Chondrocyte (in vitro differentiated cells): ENCODE measurements around the gene FAM20C. TPM values are rescaled to one million over a fixed set of nuclear protein-coding genes. Genes with fewer than 3 reads are reported as not detected.

ENCODE experiments used
- DNase-seq: peaks from one replicate; pipeline ENCODE4 v3.0.0; 2021; ENCODE audit warnings: mixed read lengths, low spot score
- H3K27ac Mint-ChIP-seq: one replicate; pipeline ENCODE4 v1.8.0; 2021; ENCODE audit warnings: mild to moderate bottlenecking, moderate library complexity, mixed read lengths; ENCODE audit not compliant: unreplicated experiment
- H3K27me3 Mint-ChIP-seq: 2 replicates; pipeline ENCODE4 v1.8.0; 2021; ENCODE audit warnings: low read depth, mixed read lengths
- H3K36me3 Mint-ChIP-seq: 2 replicates; pipeline ENCODE4 v1.8.0; 2021; ENCODE audit warnings: low read depth, mixed read lengths
- H3K4me1 Mint-ChIP-seq: 2 replicates; pipeline ENCODE4 v1.8.0; 2021; ENCODE audit warnings: low read depth, mild to moderate bottlenecking, mixed read lengths
- H3K4me3 Mint-ChIP-seq: one replicate; pipeline ENCODE4 v1.8.0; 2021; ENCODE audit warnings: mild to moderate bottlenecking, moderate library complexity, mixed read lengths; ENCODE audit not compliant: unreplicated experiment
- H3K9me3 Mint-ChIP-seq: 2 replicates; pipeline ENCODE4 v1.8.0; 2021; ENCODE audit warnings: low read depth, mixed read lengths
- total RNA-seq: library from RNA; stranded (reverse); gene quantifications from 3 replicates; pipeline ENCODE4 v1.2.1, GENCODE V29; 2021
- TF ChIP-seq, protein P1 (sequence below): fragments of 200-600 bp; sonication (generic); IDR thresholded peaks from 2 replicates; pipeline ENCODE4 v1.5.0; 2021; ENCODE audit warnings: antibody characterized with exemption, mild to moderate bottlenecking, moderate library complexity

Gene FAM20C
- total RNA-seq, 1 donor from 2014 or later: 34.4 TPM

DNA sequence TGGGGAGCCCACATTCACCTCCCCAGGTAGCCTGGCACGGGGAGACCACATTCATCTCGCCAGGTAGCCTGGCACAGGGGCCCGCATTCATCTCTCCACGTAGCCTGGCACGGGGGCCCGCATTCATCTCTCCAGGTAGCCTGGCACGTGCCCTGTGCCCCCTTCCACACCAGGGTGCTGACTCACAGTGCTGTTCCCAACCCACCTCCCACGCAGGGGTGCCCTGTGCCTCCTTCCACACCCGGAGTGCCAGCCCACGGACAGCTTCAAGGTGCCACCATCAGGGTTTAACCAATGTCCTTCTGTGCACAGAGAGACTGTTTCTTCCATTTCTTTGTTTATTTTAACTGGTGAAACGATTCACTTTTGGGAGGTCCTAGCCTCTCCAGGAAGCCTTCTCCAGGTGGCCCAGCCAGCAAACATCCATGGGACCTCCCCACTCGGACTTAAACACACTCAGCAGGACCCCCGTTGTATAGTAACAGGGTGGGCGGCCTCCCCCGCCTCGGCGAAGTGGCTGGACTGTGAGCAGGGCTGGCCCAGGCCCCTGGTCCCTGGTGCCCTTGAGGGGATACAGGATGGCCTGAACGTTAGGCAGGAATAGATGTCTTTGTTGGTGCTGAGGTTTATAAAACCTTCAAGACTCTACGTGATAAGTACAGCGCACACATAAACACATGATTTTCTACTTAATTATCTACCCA is 56.5 kb downstream of the FAM20C start:
- no peaks in the 10 kb centered on the region for H3K27me3 Mint-ChIP-seq
- H3K36me3 Mint-ChIP-seq: peaks cover 9% of the 10 kb centered on the region
- H3K4me3 Mint-ChIP-seq: no peak overlapping the region
- no peaks in the 10 kb centered on the region for H3K4me1 Mint-ChIP-seq
- TF ChIP-seq, protein P1, sequence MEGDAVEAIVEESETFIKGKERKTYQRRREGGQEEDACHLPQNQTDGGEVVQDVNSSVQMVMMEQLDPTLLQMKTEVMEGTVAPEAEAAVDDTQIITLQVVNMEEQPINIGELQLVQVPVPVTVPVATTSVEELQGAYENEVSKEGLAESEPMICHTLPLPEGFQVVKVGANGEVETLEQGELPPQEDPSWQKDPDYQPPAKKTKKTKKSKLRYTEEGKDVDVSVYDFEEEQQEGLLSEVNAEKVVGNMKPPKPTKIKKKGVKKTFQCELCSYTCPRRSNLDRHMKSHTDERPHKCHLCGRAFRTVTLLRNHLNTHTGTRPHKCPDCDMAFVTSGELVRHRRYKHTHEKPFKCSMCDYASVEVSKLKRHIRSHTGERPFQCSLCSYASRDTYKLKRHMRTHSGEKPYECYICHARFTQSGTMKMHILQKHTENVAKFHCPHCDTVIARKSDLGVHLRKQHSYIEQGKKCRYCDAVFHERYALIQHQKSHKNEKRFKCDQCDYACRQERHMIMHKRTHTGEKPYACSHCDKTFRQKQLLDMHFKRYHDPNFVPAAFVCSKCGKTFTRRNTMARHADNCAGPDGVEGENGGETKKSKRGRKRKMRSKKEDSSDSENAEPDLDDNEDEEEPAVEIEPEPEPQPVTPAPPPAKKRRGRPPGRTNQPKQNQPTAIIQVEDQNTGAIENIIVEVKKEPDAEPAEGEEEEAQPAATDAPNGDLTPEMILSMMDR: no peak
- DNase-seq: no peak
- H3K9me3 Mint-ChIP-seq: no peaks in the 10 kb centered on the region
- no peak overlapping the region for H3K27ac Mint-ChIP-seq

DNA sequence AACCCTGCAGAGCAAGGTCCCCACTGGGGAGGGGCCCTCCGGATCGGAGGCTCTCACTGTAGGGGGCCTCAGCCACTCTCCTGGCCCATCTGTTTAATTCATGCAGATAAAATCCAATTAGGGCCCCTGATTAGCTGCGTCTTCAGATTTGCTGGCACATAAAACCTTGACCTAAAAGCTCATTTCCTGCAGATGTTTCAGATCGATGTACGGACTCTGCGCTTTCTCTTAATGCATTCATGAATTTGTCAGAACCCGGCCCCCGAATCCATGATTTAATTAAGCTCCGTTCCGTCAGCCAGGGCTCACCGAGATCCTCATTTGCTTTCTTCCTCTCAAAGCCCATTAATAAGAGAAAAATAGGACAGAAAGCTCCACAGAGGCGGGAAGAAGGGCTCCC is 57.6 kb downstream of the FAM20C start:
- no peak for DNase-seq
- H3K36me3 Mint-ChIP-seq: peaks cover 12% of the 10 kb centered on the region
- no peaks in the 10 kb centered on the region for H3K9me3 Mint-ChIP-seq
- TF ChIP-seq, protein P1: no peak
- no peak overlapping the region for H3K27ac Mint-ChIP-seq
- H3K4me3 Mint-ChIP-seq: no peak overlapping the region
- H3K27me3 Mint-ChIP-seq: no peaks in the 10 kb centered on the region
- no peaks in the 10 kb centered on the region for H3K4me1 Mint-ChIP-seq

GRCh38 chr7:250523-250922 is 58.2 kb downstream of the FAM20C start:
- H3K4me1 Mint-ChIP-seq: no peaks in the 10 kb centered on the region
- H3K36me3 Mint-ChIP-seq: peaks cover 12% of the 10 kb centered on the region
- no peak overlapping the region for H3K4me3 Mint-ChIP-seq
- H3K27ac Mint-ChIP-seq: no peak overlapping the region
- TF ChIP-seq, protein P1: no peak
- H3K27me3 Mint-ChIP-seq: no peaks in the 10 kb centered on the region
- no peak for DNase-seq
- no peaks in the 10 kb centered on the region for H3K9me3 Mint-ChIP-seq

DNA sequence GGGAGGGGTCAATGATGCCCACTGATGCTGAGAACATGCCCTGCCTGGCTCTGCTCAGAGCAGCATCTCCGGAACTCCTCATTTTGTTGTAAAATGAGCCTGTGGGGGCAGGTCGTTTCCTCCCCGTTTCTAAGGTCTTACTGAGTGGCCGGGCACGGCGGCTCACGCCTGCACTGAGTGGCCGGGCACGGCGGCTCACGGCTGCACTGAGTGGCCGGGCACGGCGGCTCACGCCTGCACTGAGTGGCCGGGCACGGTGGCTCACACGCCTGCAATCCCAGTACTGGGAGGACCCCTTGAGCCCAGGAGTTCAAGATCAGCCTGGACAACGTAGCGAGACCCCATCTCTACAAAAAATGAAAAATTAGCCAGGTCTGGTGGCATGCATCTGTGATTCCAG is 58.6 kb downstream of the FAM20C start:
- H3K4me1 Mint-ChIP-seq: no peaks in the 10 kb centered on the region
- TF ChIP-seq, protein P1: no peak
- no peaks in the 10 kb centered on the region for H3K27me3 Mint-ChIP-seq

DNA sequence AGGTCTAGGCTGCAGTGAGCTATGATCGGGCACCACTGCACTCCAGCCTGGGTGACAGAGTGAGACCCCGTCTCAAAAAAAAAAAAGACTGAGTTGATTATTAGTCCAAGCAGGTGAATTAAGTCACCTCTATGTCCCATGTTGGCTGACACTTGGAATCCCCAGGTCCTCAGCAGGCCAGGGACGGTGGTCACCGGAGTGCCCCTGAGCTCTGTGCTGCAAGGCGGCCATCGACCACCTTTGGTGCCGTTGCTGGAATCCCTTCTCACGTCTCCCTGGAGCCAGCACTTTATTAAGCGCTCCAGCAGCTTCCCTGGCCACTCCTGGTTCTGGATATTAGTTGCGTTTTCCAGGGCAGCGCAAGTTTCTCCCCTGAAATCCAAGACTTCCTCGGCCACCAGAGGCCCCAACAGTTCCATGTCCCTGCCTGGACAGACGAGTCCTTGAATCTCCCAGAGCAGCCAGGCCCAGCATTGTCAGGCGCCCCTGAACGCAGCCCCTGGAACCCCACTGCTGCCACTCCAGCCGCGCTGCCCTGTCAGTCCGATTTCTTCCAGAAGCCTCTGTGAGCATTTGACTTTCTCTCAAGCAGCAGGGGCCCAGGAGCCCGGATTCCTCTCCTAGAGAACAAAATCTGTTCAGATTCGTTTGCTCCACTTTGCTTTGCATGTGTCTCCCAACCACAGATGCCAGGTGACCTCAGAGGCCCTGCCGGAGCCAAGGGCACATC is 59.2 kb downstream of the FAM20C start:
- TF ChIP-seq, protein P1: no peak

More for the DNA sequence above, 58.6 kb downstream of the FAM20C start:
- H3K27ac Mint-ChIP-seq: no peak overlapping the region
- DNase-seq: no peak
- H3K36me3 Mint-ChIP-seq: peaks cover 12% of the 10 kb centered on the region
- H3K9me3 Mint-ChIP-seq: no peaks in the 10 kb centered on the region
- H3K4me3 Mint-ChIP-seq: no peak overlapping the region

More for the DNA sequence above, 59.2 kb downstream of the FAM20C start:
- no peaks in the 10 kb centered on the region for H3K27me3 Mint-ChIP-seq
- H3K4me3 Mint-ChIP-seq: no peak overlapping the region
- H3K27ac Mint-ChIP-seq: no peak overlapping the region
- no peak for DNase-seq
- no peaks in the 10 kb centered on the region for H3K4me1 Mint-ChIP-seq
- no peaks in the 10 kb centered on the region for H3K9me3 Mint-ChIP-seq
- peaks cover 11% of the 10 kb centered on the region for H3K36me3 Mint-ChIP-seq
